Lung (tissue), 16 donors: ENCODE data around the gene TPGS2. TPM values are rescaled to one million over a fixed set of nuclear protein-coding genes. Genes with fewer than 3 reads are reported as not detected.
"Not testable (repeated sequence)": the region's sequence is repeated elsewhere in the genome, so short reads cannot be mapped to it uniquely, and the experiment has no call there.

Experiments used
- ATAC-seq: fragments of 200-7000 bp; cut with Tn5 transposase; one replicate; pipeline ENCODE4 v1.9.1; 2020; ENCODE audit warnings: moderate number of reproducible peaks; ENCODE audit not compliant: insufficient read depth, low FRiP score
- DNase-seq, 3 donors: peaks; one replicate each; pipeline ENCODE4 v3.0.0-alpha.2; 2013 to 2017
- H3K27ac ChIP-seq, 2 donors: one replicate each; pipeline ENCODE4 v1.5.1; 2013; ENCODE audit warnings: mild to moderate bottlenecking in 2 of 2, moderate library complexity in 2 of 2, control low read depth in 1 of 2, inconsistent platforms in 1 of 2, low read depth in 1 of 2, low read length in 1 of 2
- H3K27me3 ChIP-seq, 3 donors: one replicate each; pipeline ENCODE4 v1.5.1; 2013; ENCODE audit warnings: low read length in 2 of 3; ENCODE audit not compliant: control insufficient read depth in 3 of 3, insufficient read depth in 3 of 3
- H3K36me3 ChIP-seq, 4 donors: one replicate each; pipeline ENCODE4 v1.5.1; 2013; ENCODE audit warnings: low read length in 4 of 4, mild to moderate bottlenecking in 1 of 4, moderate library complexity in 1 of 4; ENCODE audit not compliant: control insufficient read depth in 4 of 4, insufficient read depth in 4 of 4
- H3K4me1 ChIP-seq, 5 donors: one replicate each; pipeline ENCODE4 v1.5.1; 2013; ENCODE audit warnings: low read length in 5 of 5, mild to moderate bottlenecking in 2 of 5, moderate library complexity in 1 of 5; ENCODE audit not compliant: control insufficient read depth in 5 of 5, insufficient read depth in 5 of 5
- H3K4me3 ChIP-seq: one replicate; pipeline ENCODE4 v1.5.1; 2013; ENCODE audit warnings: mild to moderate bottlenecking, control low read depth, moderate library complexity
- H3K9ac ChIP-seq, 2 donors: one replicate each; pipeline ENCODE4 v1.5.1; 2013; ENCODE audit warnings: low read length in 2 of 2, control low read depth in 1 of 2; ENCODE audit not compliant: insufficient read depth in 1 of 2
- H3K9me3 ChIP-seq, 4 donors: one replicate each; pipeline ENCODE4 v1.5.1; 2013; ENCODE audit warnings: low read length in 3 of 4, mild to moderate bottlenecking in 1 of 4, moderate library complexity in 1 of 4; ENCODE audit not compliant: control insufficient read depth in 4 of 4, insufficient read depth in 3 of 4
- WGBS, 2 donors: extraction: QIAGEN DNeasy Blood & Tissue Kit; methylation state at CpG; one replicate each; pipeline ENCODE4 v1.1.7; 2013; 5-methylcytosine and 5-hydroxymethylcytosine counted together
- long read RNA-seq, 5 donors: transcript quantifications; one replicate each; lab custom pipeline, GENCODE V29; 2026
- polyA plus RNA-seq, 2 donors: library from polyadenylated mRNA; stranded (reverse); fragments of 200-250 nt; gene quantifications; one replicate each; pipeline ENCODE4 v1.2.1, GENCODE V29; 2013
- total RNA-seq, 2 donors: library from RNA; depleted of rRNA in 1 of 2; stranded (reverse); fragments of >200 nt in 1 of 2; gene quantifications; one replicate each; pipeline ENCODE4 v1.2.1, GENCODE V29; 2014 to 2021
- TF ChIP-seq, protein P1 (sequence below): IDR thresholded peaks from 2 replicates; pipeline ENCODE4 v1.5.1; 2012; ENCODE audit warnings: mild to moderate bottlenecking; ENCODE audit errors: control extremely low read depth, extremely low read depth
- donor health status: control.
- donor health status: control.
- donor health status: Bipolar disorder and iron deficiency.
- donor health status: healthy.
- donor health status: DM: yes; HTN: yes; CAD: no.

TPGS2 gene, protein sequence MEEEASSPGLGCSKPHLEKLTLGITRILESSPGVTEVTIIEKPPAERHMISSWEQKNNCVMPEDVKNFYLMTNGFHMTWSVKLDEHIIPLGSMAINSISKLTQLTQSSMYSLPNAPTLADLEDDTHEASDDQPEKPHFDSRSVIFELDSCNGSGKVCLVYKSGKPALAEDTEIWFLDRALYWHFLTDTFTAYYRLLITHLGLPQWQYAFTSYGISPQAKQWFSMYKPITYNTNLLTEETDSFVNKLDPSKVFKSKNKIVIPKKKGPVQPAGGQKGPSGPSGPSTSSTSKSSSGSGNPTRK
- 100 to 1,000 TPM in 1 of 2 donors, 10 to 100 TPM in 1; 69.9 to 122 TPM for total RNA-seq
- polyA plus RNA-seq = 10 to 100 TPM; 45.5 to 47.2 TPM
- long read RNA-seq, donor 1, full-length matches to known transcripts = 45 of 52 reads
- long read RNA-seq, donor 1, partial matches to known transcripts = 7 of 52 reads
- long read RNA-seq, donor 1, other reads (novel, unspliced or antisense) = 0 of 52 reads
- long read RNA-seq, donor 2, full-length matches to known transcripts = 17 of 22 reads
- long read RNA-seq, donor 2, partial matches to known transcripts = 0 of 22 reads
- long read RNA-seq, donor 2, other reads (novel, unspliced or antisense) = 5 of 22 reads
- long read RNA-seq, donor 3, full-length matches to known transcripts = 29 of 29 reads
- long read RNA-seq, donor 3, partial matches to known transcripts = 0 of 29 reads
- long read RNA-seq, donor 3, other reads (novel, unspliced or antisense) = 0 of 29 reads
- long read RNA-seq, donor 4, full-length matches to known transcripts = 25 of 25 reads
- long read RNA-seq, donor 4, partial matches to known transcripts = 0 of 25 reads
- long read RNA-seq, donor 4, other reads (novel, unspliced or antisense) = 0 of 25 reads
- long read RNA-seq, donor 5, full-length matches to known transcripts = 68 of 83 reads
- long read RNA-seq, donor 5, partial matches to known transcripts = 15 of 83 reads
- long read RNA-seq, donor 5, other reads (novel, unspliced or antisense) = 0 of 83 reads

DNA sequence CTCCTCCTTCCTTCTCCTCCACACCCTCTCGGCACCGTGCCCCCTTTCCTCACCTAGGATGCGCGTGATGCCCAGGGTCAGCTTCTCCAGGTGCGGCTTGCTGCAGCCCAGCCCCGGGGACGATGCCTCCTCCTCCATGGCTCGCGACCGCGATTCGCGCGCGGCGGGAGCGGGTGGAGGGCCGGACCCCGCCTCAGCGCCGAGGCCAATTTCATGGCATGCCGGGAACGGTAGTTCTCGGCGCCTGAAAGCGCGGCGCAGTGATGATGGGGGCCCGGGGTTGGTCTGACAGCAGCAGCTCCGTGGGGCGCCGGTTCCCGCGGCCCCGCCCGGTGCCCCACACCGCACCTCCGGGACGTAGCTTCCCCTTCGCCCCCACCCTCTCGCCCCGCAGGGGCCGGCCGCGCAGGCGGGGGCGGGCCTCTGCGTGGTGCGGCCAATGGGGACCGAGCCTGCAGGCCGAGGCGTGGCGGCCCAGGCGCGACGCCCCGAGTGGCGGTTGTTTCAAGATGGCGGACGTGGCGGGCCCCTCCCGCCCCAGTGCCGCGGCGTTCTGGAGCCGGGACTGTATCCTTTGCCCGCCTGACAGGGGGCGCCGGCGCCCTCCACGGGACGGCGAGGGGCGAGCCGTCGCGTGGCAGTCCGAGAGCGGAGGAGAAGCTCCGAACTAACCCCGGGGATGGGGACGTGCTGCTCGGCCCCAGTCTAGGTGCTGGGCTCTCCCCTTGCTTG is at the start of gene TPGS2, which contains the start of gene KIAA1328:
Gene TPGS2, minus strand, starts transcription at position 373 of the 732 bp plus-strand sequence. Its CDS starts 235 bp downstream, at position 138.
Gene KIAA1328, plus strand, starts transcription at position 498 of the 732 bp plus-strand sequence. Its CDS starts 12 bp downstream, at position 510.
- WGBS, 2 donors = 0% methylated on average over 62 to 83 of the region's 83 CpGs
- Histone ChIP-seq H3K27ac (peak within 1 kb of the TSS; percentile 64 to 93), H3K27me3 (no peaks in the 10 kb centered on the region), H3K4me3 (peak within 1 kb of the TSS; percentile 78), H3K4me1 (peaks cover 0 to 28% (median 8%) of the 10 kb centered on the region in 5 donors), H3K36me3 (peaks cover 0 to 6% (median 0%) of the 10 kb centered on the region in 4 donors), H3K9me3 (no peaks in the 10 kb centered on the region), H3K9ac (peak within 1 kb of the TSS; percentile 89 to 93)
- TF ChIP-seq, protein P1, sequence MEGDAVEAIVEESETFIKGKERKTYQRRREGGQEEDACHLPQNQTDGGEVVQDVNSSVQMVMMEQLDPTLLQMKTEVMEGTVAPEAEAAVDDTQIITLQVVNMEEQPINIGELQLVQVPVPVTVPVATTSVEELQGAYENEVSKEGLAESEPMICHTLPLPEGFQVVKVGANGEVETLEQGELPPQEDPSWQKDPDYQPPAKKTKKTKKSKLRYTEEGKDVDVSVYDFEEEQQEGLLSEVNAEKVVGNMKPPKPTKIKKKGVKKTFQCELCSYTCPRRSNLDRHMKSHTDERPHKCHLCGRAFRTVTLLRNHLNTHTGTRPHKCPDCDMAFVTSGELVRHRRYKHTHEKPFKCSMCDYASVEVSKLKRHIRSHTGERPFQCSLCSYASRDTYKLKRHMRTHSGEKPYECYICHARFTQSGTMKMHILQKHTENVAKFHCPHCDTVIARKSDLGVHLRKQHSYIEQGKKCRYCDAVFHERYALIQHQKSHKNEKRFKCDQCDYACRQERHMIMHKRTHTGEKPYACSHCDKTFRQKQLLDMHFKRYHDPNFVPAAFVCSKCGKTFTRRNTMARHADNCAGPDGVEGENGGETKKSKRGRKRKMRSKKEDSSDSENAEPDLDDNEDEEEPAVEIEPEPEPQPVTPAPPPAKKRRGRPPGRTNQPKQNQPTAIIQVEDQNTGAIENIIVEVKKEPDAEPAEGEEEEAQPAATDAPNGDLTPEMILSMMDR = no peak
- DNase-seq (peak; percentile 89 to 93 (median 90)), ATAC-seq (peak; percentile 98)

DNA sequence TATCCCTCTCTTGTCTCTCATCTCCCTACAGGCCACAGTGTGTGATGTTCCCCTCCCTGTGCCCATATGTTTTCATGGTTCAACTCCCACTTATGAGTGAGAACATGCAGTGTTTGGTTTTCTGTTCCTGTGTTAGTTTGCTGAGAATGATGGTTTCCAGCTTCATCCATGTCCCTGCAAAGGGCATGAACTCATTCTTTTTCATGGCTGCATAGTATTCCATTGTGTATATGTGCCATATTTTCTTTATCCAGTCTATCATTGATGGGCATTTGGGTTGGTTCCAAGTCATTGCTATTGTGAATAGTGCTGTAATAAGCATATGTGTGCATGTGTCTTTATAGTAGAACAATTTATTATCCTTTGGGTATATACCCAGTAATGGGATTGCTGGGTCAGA is 45.0 kb upstream of the TPGS2 start:
- not testable (repeated sequence) for H3K4me3 ChIP-seq, H3K9me3 ChIP-seq, H3K9ac ChIP-seq, H3K27ac ChIP-seq, ATAC-seq, DNase-seq, H3K27me3 ChIP-seq, H3K4me1 ChIP-seq, H3K36me3 ChIP-seq

DNA sequence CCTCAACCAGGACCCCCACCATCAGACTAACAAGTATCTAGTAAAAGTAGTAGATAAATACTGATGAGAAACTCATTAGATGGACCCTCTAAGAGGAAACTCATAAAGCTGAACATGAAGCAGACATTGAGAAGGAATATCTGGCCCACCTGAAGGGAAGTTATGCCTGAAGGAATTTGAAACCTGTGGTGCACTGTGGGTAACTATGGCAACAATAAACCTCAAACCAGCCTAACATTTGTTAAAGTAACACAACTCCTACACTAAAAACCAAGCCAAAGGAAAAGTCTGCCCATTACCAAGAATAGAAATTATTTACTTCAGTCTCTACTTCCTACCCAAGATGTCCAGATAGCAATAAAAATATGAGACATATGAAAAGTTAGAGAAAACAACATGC is 43.5 kb upstream of the TPGS2 start:
- TF ChIP-seq, protein P1 = no peak
- no peak for ATAC-seq
- Histone ChIP-seq H3K27me3 (no peaks in the 10 kb centered on the region), H3K9me3 (peaks cover 0 to 3% (median 0%) of the 10 kb centered on the region in 4 donors), H3K4me1 (no peaks in the 10 kb centered on the region), H3K4me3 (no peak overlapping the region), H3K9ac (no peak overlapping the region), H3K27ac (no peak overlapping the region), H3K36me3 (peaks cover 0 to 3% (median 0%) of the 10 kb centered on the region in 4 donors)
- peak in 1 of 3 donors; percentile 25 for DNase-seq
